Stimulated activated CD8-positive, alpha-beta memory T cell treated with anti-CD3 and anti-CD28 coated beads, Interleukin-4, amount 100 ng/mL, for 1 hour (primary cell): ENCODE data around the gene BCL2L11.

Source experiments
- DNase-seq, 2 donors: peaks; one replicate each; pipeline ENCODE4 v3.0.0-alpha.2; 2020; ENCODE audit warnings: low read depth in 2 of 2, low spot score in 1 of 2

The BCL2L11 gene

GRCh38 chr2:111168528-111169239, 48.0 kb downstream of the BCL2L11 start:
- no peak for DNase-seq

- no peak for DNase-seq
These were observed 48.6 kb downstream of the BCL2L11 start for GRCh38 chr2:111169268-111169667.

- no peak for DNase-seq
These were observed 49.2 kb downstream of the BCL2L11 start for GRCh38 chr2:111169924-111170323.

GRCh38 chr2:111171337-111171930, 50.7 kb downstream of the BCL2L11 start:
- no peak for DNase-seq

DNA sequence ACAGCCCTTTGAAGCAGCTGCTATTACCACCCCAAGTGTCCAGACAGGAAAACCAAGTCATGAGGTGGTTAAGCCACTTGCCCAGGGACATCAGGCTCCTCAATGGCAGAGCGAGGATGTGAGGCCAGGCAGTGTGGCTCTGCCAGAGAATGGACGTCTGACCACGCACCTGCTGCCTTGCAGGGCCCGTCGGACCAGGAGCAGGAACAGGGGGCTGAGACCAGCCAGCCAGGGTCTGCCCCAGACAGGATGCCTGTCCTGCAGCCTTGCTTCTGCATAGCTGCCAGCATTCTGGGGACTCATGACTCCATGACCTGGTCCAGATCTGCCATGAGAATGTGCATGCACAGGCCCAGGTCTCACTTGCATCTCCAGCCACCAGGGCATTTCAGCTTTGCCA, 52.0 kb downstream of the BCL2L11 start:
- DNase-seq = no peak

- no peak for DNase-seq
These were observed 52.6 kb downstream of the BCL2L11 start for GRCh38 chr2:111173338-111173737.

GRCh38 chr2:111173856-111174255, 53.1 kb downstream of the BCL2L11 start:
- DNase-seq = no peak

- no peak for DNase-seq
These were observed 54.9 kb downstream of the BCL2L11 start for GRCh38 chr2:111175615-111176014.

DNA sequence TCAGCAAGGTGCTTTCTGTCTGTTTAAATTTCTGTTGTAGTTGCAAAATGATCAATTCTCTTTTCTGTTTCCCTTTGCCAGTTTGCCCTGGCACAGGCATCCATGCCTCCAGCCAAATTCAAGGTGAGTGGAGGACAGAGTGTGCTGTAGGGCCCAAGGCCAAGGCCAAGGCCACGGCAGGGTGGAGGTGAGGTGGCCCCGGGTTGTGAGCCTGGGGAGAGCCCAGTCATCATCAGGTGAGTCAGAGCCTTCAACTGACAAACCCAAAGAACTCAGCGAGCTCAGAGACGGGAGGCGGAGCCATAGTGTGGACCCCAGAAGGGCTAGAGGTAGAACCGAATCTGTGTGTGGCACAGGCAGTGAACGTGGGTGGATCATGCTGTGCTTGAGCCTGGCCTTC, 55.7 kb downstream of the BCL2L11 start:
- DNase-seq = no peak

- DNase-seq = no peak
These were observed 56.2 kb downstream of the BCL2L11 start for GRCh38 chr2:111176867-111177266.

DNA sequence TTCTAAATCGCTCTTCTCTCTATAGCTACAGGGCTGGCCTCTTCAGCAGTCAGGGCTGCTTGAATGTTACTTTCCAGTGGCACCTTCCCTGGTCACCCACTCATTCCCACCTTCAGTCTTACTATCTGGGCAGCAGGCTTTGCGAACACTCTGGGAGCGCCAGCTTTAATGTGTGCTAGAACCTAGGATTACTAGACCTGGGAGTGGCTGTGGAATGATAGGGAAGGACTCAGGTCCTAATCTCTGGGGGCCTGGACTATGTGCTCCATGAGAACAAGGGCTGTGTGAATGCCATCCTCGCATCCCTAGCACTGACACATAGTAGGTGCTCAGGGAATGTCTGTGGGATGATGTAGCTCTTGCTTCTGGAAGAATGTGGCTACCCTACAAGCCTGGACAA, 57.6 kb downstream of the BCL2L11 start:
- no peak for DNase-seq

DNA sequence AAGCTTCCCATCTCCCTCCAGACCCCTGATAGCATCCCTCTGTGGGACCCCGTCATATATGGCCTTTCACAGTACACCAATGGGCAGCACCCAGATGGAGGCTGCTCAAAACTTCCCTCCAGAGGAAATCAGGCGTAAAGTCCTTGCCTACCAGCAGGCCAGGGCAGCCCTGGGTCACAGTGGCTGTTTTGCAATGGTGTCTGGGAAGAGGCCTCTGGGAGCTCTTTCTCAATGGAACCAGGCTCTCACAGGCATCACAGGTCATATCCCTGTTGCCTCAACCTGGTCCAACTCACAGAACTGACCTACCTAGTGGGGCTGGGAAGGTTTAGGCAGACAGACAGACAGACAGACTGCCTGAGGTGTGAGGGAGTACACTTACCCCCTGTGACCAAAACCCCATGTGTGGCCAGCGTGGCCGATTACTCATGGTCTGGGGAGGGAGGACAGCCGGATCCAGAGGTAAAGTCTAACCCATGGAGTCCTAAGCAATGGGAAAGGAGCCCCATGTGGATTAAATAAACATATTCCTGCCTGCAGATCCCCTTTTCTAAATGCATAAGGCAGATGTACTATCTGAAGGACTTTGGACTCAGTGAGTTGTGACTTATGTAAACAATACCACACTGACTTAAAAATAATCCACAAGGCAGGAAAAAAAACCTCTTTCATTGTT, 58.2 kb downstream of the BCL2L11 start:
- no peak for DNase-seq

DNA sequence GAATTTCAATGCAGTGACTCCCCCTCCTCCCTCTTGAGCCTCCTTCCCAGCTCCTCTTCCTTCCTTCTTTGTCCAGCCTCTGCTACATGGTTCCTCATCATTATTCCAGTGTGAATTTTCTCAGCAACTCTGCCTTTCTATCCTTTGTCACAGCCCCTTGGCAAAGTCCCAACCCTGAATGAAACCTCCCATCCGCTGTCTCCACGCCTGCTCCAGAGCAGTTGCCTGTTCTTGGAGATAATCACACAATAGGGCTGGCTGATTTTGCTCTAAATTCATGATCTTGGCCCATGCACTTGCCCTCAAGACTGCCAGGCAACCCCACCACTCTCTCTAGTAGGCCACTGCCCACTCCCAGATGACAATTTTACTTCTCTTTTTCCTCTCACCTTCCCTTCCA, 61.4 kb downstream of the BCL2L11 start:
- no peak for DNase-seq

DNA sequence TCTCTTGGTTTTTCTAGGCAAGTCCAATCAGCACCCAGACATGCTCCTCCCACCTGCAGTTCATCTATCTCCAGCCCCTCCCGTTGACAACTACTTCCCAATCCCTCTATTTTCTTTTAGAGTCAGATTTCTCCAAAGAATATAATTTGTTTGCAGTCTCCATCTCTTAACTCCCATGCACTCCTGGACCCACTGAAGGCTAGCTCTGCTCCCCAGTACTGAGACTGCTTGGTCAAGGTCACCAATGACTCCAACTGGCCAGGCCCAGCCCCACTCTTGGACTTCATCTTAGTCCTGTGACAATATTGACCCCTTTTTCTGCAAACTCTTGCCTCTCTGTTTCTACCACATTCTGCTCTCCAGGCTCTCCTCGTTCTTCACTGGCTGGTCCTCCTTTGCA, 62.0 kb downstream of the BCL2L11 start:
- DNase-seq = no peak

DNA sequence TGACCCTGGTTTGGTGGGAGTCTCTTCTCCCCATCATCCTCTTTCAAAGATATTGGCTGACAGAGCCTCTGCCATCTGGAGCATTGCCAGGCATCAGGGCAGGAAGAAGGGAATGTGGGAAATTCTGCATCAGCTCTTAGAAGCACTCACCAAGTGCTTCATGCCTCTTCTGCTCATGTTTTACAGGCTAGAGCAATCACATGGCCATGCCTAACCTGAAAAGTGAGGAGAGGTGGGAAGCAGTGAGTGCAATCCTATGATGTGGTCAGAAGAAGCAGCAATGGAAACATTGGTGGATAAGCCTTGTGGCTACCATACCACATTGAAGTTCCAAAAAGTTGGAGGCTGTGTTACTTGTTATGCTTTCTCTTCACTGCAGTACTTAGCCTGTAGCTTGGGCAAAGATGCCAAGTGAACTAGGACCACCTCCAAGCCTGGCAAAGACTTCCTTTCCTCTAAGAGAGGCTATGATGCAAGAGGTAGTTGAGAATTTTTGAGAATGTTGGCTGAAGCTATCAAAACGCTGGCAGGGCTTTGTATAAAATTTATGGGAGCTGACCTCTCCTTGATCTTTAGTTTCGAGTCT, 64.1 kb downstream of the BCL2L11 start:
- no peak for DNase-seq

DNA sequence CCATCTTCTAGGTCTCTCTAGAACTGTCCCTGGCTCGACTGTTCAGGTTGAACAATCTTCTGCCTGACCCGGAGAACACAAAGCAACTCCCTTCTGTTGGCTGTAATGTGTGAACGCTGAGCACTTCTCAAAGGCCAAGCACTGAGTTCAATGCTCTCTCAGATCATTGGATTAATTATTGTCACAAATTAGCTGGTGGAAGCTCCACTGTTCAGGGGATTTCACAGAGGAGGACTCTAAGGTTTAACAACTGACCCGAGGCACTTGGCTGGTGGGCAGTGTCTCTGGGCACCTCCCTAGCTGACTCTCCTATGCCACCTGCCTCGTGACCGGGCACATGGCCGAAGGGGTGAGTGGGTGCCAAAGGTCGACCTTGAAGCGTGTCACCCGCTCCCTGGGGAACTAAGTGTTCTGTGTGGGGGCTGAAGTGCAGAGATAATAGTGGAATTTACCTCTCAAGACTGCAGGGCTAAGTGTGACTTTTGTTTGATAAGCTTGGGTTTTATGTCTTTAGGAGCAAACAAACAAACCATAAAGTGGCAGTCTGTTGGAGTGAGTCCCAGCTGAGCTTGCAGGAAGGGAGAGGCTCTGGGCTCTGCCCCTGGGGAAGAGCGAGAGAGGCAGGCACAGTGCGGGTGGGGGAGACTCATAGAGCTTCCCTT, 64.8 kb downstream of the BCL2L11 start:
- no peak for DNase-seq

- no peak for DNase-seq
These were observed 65.5 kb downstream of the BCL2L11 start for GRCh38 chr2:111186121-111186715.

DNA sequence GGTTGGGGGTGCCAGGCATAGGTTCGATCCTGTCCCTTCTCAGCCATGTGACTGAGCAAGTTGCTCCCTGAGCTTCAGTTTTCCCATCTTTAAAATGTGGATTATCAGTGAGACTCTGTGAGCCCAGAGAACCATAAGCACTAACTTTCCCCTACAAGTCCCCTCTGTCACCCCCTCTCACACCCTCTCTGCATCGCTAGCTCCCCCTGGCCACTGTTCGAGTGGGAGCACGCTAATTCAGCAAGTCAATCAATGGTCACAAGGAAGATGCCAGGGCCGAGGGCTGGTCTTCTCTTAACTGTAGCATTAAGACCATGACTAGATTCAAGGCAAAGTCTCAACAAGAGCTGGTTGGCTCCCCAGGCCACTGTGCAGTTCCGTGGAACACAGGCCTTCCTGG, 66.2 kb downstream of the BCL2L11 start:
- DNase-seq = no peak

- DNase-seq = no peak
These were observed 68.0 kb downstream of the BCL2L11 start for GRCh38 chr2:111188681-111189080.

- DNase-seq = no peak
These were observed 68.4 kb downstream of the BCL2L11 start for GRCh38 chr2:111189106-111189505.

GRCh38 chr2:111190816-111191540, 70.3 kb downstream of the BCL2L11 start:
- DNase-seq = no peak
